ENCODE results near the gene NDST3. TPM values are rescaled to one million over a fixed set of nuclear protein-coding genes. Genes with fewer than 3 reads are reported as not detected.

NDST3 gene
- total RNA-seq, 4 donors from 2014 or later: 0.11 to 2.4 (median 0.71) TPM

DNA sequence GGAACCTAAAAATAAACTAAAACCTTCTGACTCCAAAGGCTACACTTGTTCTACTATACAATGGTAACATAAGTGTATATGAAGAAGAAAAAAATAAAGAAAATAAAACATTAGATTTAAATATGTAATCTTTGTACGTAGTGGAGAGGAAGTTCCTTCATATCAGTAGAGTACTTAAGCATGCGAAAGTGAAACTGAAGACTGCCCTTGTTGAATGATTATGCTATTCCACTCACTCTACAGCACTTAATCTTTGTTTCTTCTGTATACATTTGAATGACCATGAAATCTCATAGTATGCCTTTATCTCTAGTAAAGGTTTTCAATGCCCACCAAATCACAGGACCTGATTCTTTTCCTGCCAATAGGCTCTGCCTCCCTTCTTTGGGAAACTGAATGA is 78.9 kb downstream of the NDST3 start:
- TF ChIP-seq CTCF (IDR thresholded peaks at IDR 0.05) (no peak), POLR2A (IDR thresholded peaks at IDR 0.05) (no peak)
- no peak for DNase-seq
- H3K27me3 ChIP-seq: no peaks in the 10 kb centered on the region
- no peaks in the 10 kb centered on the region for H3K4me1 ChIP-seq
- H3K9me3 ChIP-seq: no peaks in the 10 kb centered on the region
- no peak overlapping the region for H3K4me3 ChIP-seq (replicated peaks in 1 of 3)
- H3K27ac ChIP-seq: no peak overlapping the region
- H3K36me3 ChIP-seq: no peaks in the 10 kb centered on the region
- 32 to 36% methylated on average over 2 of the region's 2 CpGs for WGBS, 2 donors
- intact Hi-C loops (cut with DNase I): no loop called here

DNA sequence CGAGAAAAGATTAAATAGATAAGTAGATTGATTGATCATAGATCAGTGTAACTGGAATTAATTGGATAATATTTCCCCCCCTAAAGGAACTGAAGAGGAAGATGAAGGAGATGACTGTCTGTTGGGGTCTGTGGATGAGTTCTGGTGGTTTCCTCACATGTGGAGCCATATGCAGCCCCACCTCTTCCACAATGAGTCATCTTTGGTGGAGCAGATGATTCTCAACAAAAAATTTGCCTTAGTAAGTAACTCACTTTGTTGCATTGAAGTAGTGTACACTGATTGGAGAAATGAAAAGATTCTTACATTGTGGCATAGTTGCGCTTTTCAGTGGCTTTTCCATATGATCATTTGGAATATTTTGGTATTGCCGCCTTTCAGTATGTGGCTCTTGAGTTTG is 80.4 kb downstream of the NDST3 start:
- intact Hi-C loops (cut with DNase I): no loop called here
- 96 to 98% methylated on average over 3 of the region's 3 CpGs for WGBS, 2 donors
- Histone ChIP-seq H3K4me3 (replicated peaks in 1 of 3) (no peak overlapping the region), H3K9me3 (no peaks in the 10 kb centered on the region), H3K36me3 (no peaks in the 10 kb centered on the region), H3K4me1 (no peaks in the 10 kb centered on the region), H3K27ac (no peak overlapping the region), H3K27me3 (no peaks in the 10 kb centered on the region)
- no peak for DNase-seq
- no peak for TF ChIP-seq POLR2A (IDR thresholded peaks at IDR 0.05)
- no peak for TF ChIP-seq CTCF (IDR thresholded peaks at IDR 0.05)

GRCh38 chr4:118120120-118120760 is 86.0 kb downstream of the NDST3 start:
- H3K9me3 ChIP-seq: no peaks in the 10 kb centered on the region
- no peaks in the 10 kb centered on the region for H3K4me1 ChIP-seq
- WGBS, 2 donors: 50 to 52% methylated on average over 5 of the region's 5 CpGs
- no peaks in the 10 kb centered on the region for H3K27me3 ChIP-seq
- TF ChIP-seq POLR2A (IDR thresholded peaks at IDR 0.05) (no peak), CTCF (IDR thresholded peaks at IDR 0.05) (no peak)
- no peaks in the 10 kb centered on the region for H3K36me3 ChIP-seq
- no peak for DNase-seq
- no peak overlapping the region for H3K27ac ChIP-seq
- intact Hi-C loops (cut with DNase I): no loop called here
- no peak overlapping the region for H3K4me3 ChIP-seq (replicated peaks in 1 of 3)

DNA sequence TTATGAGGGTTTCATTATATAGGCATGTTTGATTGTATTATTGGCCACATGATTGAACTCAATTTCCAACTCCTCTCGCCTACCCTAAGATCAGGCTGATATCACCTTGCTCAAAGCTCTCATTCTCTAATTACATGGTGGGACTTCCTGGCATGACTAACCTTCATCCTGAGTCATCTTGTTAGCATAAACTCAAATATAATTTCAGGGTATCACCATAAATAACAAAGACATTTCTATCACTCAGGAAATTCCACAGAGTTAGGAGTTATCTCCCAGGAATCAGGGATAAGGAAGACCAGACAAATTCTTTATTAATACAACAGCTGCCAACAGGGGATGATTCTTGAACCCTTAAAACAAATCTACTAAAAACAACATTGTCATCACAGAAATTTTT is 90.7 kb downstream of the NDST3 start:
- Histone ChIP-seq H3K27me3 (no peaks in the 10 kb centered on the region), H3K36me3 (no peaks in the 10 kb centered on the region), H3K4me3 (replicated peaks in 1 of 3) (no peak overlapping the region), H3K9me3 (no peaks in the 10 kb centered on the region), H3K4me1 (no peaks in the 10 kb centered on the region), H3K27ac (no peak overlapping the region)
- WGBS, 2 donors: 92 to 96% methylated on average over 1 of the region's 1 CpG
- no peak for TF ChIP-seq POLR2A (IDR thresholded peaks at IDR 0.05)
- TF ChIP-seq CTCF (IDR thresholded peaks at IDR 0.05): no peak
- DNase-seq: no peak
- intact Hi-C loops (cut with DNase I): no loop called here

GRCh38 chr4:118139241-118139640 is 105.0 kb downstream of the NDST3 start:
- Histone ChIP-seq H3K27me3 (no peaks in the 10 kb centered on the region), H3K27ac (no peak overlapping the region), H3K36me3 (no peaks in the 10 kb centered on the region), H3K4me1 (no peaks in the 10 kb centered on the region), H3K9me3 (no peaks in the 10 kb centered on the region), H3K4me3 (replicated peaks in 1 of 3) (no peak overlapping the region)
- no peak for DNase-seq
- TF ChIP-seq POLR2A (IDR thresholded peaks at IDR 0.05) (no peak), CTCF (IDR thresholded peaks at IDR 0.05) (no peak)
- WGBS, 2 donors: 88 to 90% methylated on average over 1 of the region's 1 CpG
- intact Hi-C loops (cut with DNase I): no loop called here
